Stimulated activated CD8-positive, alpha-beta memory T cell treated with anti-CD3 and anti-CD28 coated beads, Interleukin-15, amount 100 ng/mL, for 24 hours (primary cell): ENCODE data around the gene ULBP2.
A peak's percentile ranks its signal among the peaks of the same experiment; 100 is the strongest.
"Not testable (repeated sequence)": the region's sequence is repeated elsewhere in the genome, so short reads cannot be mapped to it uniquely, and the experiment has no call there.

Experiments
- DNase-seq: peaks from one replicate; pipeline ENCODE4 v3.0.0-alpha.2; 2020; ENCODE audit warnings: low read depth

Gene ULBP2

GRCh38 chr6:149941583-149942460 lies at the start of gene ULBP2:
Gene ULBP2, plus strand, starts transcription at chr6:149942014. Its CDS starts 59 bp downstream, at chr6:149942073.
- peak; percentile 70 for DNase-seq

GRCh38 chr6:149895048-149895590 lies 46.7 kb upstream of the ULBP2 start:
- no peak for DNase-seq

GRCh38 chr6:149895833-149896271 lies 46.0 kb upstream of the ULBP2 start:
- no peak for DNase-seq

- no peak for DNase-seq
Observed at GRCh38 chr6:149896491-149896890, 45.3 kb upstream of the ULBP2 start.

- DNase-seq: no peak
Observed at GRCh38 chr6:149897015-149897697, 44.7 kb upstream of the ULBP2 start.

GRCh38 chr6:149897855-149898744 lies 43.7 kb upstream of the ULBP2 start, which contains the start of gene RAET1E:
Gene RAET1E, minus strand, starts transcription at chr6:149898113. Its CDS starts 7,212 bp downstream, at chr6:149890901.
- DNase-seq: no peak

GRCh38 chr6:149898966-149899365 lies 42.8 kb upstream of the ULBP2 start:
- DNase-seq: no peak

- DNase-seq: no peak
Observed at GRCh38 chr6:149899486-149899885, 42.3 kb upstream of the ULBP2 start.

GRCh38 chr6:149899926-149900619 lies 41.7 kb upstream of the ULBP2 start:
- DNase-seq: no peak

- DNase-seq: no peak
Observed at GRCh38 chr6:149900620-149901443, 41.0 kb upstream of the ULBP2 start.

- DNase-seq: no peak
Observed at GRCh38 chr6:149901444-149902140, 40.2 kb upstream of the ULBP2 start.

GRCh38 chr6:149903938-149904611 lies 37.7 kb upstream of the ULBP2 start:
- no peak for DNase-seq

- no peak for DNase-seq
Observed at GRCh38 chr6:149904661-149905370, 37.0 kb upstream of the ULBP2 start.

GRCh38 chr6:149905371-149905910 lies 36.4 kb upstream of the ULBP2 start:
- no peak for DNase-seq

GRCh38 chr6:149905911-149906371 lies 35.9 kb upstream of the ULBP2 start:
- DNase-seq: no peak

- no peak for DNase-seq
Observed at GRCh38 chr6:149906405-149906804, 35.4 kb upstream of the ULBP2 start.

GRCh38 chr6:149907317-149907716 lies 34.5 kb upstream of the ULBP2 start:
- DNase-seq: no peak

- not testable (repeated sequence) for DNase-seq
Observed at GRCh38 chr6:149908480-149908879, 33.3 kb upstream of the ULBP2 start.
